Mesothelial cell of epicardium (in vitro differentiated cells): ENCODE data around the gene PAX7. TPM values are rescaled to one million over a fixed set of nuclear protein-coding genes. Genes with fewer than 3 reads are reported as not detected.

Source experiments
- DNase-seq, 2 experiments: peaks; one replicate each; pipeline ENCODE4 v3.0.0; 2021; ENCODE audit warnings: low spot score in 2 of 2; ENCODE audit not compliant: unreplicated experiment in 2 of 2
- H3K27ac Mint-ChIP-seq: 2 replicates; pipeline ENCODE4 v1.8.0; 2021; ENCODE audit warnings: mixed read lengths
- H3K27me3 Mint-ChIP-seq: 2 replicates; pipeline ENCODE4 v1.8.0; 2021; ENCODE audit warnings: low read depth, mixed read lengths
- H3K36me3 Mint-ChIP-seq: 2 replicates; pipeline ENCODE4 v1.8.0; 2021; ENCODE audit warnings: mixed read lengths
- H3K4me1 Mint-ChIP-seq: 2 replicates; pipeline ENCODE4 v1.8.0; 2021; ENCODE audit warnings: mixed read lengths
- H3K4me3 Mint-ChIP-seq: 2 replicates; pipeline ENCODE4 v1.8.0; 2021; ENCODE audit warnings: mild to moderate bottlenecking, moderate library complexity, mixed read lengths
- H3K9me3 Mint-ChIP-seq: 2 replicates; pipeline ENCODE4 v1.8.0; 2021; ENCODE audit warnings: mixed read lengths
- total RNA-seq: library from RNA; stranded (reverse); gene quantifications from 3 replicates; pipeline ENCODE4 v1.2.1, GENCODE V29; 2021
- TF ChIP-seq, protein P1 (sequence below): fragments of 200-600 bp; sonication (generic); IDR thresholded peaks from one replicate; pipeline ENCODE4 v1.5.0; 2021; ENCODE audit warnings: antibody characterized with exemption; ENCODE audit not compliant: unreplicated experiment

Gene PAX7
- total RNA-seq, 1 donor from 2014 or later = not detected

DNA sequence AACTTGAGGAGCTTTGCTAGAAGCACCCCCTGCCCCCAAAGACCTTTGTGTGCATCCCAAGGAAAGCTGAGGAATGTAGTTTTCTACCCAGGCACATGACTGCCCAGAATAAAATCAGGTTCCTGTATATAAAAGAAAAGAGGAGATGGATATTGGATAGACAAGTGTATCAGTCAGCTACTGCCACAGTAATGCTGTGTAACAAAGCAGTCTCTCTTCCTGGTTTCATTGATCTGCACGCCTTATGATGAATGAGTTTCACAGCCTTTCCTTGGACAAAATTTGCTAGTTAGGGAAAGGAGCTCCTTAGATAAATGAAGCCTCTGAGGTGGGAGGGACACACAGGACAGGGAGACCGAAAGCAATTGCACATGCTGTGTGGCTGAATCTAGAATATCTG is 120.0 kb downstream of the PAX7 start:
- no peaks in the 10 kb centered on the region for H3K4me1 Mint-ChIP-seq
- no peak overlapping the region for H3K27ac Mint-ChIP-seq
- peaks cover 16% of the 10 kb centered on the region for H3K9me3 Mint-ChIP-seq
- H3K4me3 Mint-ChIP-seq = no peak overlapping the region
- no peak for DNase-seq
- peaks cover 81% of the 10 kb centered on the region for H3K27me3 Mint-ChIP-seq
- no peaks in the 10 kb centered on the region for H3K36me3 Mint-ChIP-seq
- TF ChIP-seq, protein P1, sequence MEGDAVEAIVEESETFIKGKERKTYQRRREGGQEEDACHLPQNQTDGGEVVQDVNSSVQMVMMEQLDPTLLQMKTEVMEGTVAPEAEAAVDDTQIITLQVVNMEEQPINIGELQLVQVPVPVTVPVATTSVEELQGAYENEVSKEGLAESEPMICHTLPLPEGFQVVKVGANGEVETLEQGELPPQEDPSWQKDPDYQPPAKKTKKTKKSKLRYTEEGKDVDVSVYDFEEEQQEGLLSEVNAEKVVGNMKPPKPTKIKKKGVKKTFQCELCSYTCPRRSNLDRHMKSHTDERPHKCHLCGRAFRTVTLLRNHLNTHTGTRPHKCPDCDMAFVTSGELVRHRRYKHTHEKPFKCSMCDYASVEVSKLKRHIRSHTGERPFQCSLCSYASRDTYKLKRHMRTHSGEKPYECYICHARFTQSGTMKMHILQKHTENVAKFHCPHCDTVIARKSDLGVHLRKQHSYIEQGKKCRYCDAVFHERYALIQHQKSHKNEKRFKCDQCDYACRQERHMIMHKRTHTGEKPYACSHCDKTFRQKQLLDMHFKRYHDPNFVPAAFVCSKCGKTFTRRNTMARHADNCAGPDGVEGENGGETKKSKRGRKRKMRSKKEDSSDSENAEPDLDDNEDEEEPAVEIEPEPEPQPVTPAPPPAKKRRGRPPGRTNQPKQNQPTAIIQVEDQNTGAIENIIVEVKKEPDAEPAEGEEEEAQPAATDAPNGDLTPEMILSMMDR = no peak

DNA sequence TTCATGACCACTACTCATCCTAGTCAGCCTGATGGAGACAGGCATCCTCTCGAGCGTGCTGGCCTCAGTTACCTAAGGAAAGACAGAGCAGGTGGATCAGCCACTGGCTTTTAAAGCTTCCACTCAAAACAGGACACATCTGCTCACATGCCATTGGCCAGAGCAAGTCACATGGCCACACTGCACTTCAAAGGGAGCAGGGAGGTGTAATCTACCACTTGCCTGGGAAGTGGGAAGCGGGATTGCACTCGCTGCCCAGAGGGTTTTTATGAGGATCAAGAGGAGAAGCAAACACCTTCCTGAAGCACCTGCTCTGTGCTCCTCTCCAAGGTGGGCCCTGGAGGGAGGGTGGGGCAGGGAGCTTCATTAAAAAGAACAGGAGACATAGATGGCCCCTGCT is 120.8 kb downstream of the PAX7 start:
- Mint-ChIP-seq H3K36me3 (no peaks in the 10 kb centered on the region), H3K4me1 (no peaks in the 10 kb centered on the region)

DNA sequence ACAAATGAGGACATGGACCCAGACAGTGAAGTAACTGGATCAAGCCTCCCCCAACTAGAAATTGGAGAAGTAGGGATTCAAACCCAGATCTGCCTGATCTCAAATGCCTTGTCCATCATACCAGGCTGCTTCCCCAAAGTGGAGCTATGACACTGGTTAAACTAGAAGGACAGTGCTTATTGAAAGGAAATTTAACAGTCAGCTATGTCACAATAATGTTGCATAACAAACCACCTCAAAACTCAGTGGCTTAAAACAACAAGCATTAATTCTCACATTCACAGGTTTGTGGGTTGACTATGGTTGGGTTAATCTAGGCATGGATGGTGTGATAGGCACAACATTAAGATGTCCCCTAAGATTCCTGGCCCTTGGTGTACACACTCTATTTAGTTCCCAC is 121.8 kb downstream of the PAX7 start:
- Mint-ChIP-seq H3K36me3 (no peaks in the 10 kb centered on the region), H3K27me3 (peaks cover 73% of the 10 kb centered on the region), H3K4me1 (no peaks in the 10 kb centered on the region), H3K4me3 (no peak overlapping the region), H3K9me3 (peaks cover 27% of the 10 kb centered on the region), H3K27ac (no peak overlapping the region)
- TF ChIP-seq, protein P1 = no peak
- DNase-seq = no peak

More for the DNA sequence above, 120.8 kb downstream of the PAX7 start:
- TF ChIP-seq, protein P1 = no peak
- no peak for DNase-seq
- Mint-ChIP-seq H3K4me3 (no peak overlapping the region), H3K9me3 (peaks cover 24% of the 10 kb centered on the region), H3K27me3 (peaks cover 79% of the 10 kb centered on the region), H3K27ac (no peak overlapping the region)

DNA sequence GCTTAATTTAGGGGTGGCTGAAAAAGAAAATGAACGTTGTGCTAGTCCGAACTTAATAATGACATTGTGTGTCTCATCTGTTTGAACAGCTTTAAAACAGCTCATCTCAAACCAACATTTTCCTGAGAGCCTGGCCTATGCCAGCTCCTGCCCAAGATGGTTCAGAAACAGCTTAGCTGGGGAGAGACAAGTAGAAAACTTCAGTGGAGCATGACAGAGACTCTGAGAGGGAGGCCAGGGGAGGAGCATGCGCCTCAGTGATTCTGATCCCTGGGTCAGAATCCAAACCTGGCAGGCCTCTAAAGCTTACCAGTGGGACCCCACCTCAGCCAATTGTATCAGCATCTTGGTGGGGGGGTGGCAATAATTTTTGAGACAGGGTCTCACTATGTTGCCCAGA is 129.5 kb downstream of the PAX7 start:
- Mint-ChIP-seq H3K27ac (no peak overlapping the region), H3K9me3 (peaks cover 23% of the 10 kb centered on the region), H3K36me3 (no peaks in the 10 kb centered on the region), H3K4me3 (no peak overlapping the region), H3K27me3 (peaks cover 74% of the 10 kb centered on the region), H3K4me1 (no peaks in the 10 kb centered on the region)
- no peak for DNase-seq
- TF ChIP-seq, protein P1 = no peak

DNA sequence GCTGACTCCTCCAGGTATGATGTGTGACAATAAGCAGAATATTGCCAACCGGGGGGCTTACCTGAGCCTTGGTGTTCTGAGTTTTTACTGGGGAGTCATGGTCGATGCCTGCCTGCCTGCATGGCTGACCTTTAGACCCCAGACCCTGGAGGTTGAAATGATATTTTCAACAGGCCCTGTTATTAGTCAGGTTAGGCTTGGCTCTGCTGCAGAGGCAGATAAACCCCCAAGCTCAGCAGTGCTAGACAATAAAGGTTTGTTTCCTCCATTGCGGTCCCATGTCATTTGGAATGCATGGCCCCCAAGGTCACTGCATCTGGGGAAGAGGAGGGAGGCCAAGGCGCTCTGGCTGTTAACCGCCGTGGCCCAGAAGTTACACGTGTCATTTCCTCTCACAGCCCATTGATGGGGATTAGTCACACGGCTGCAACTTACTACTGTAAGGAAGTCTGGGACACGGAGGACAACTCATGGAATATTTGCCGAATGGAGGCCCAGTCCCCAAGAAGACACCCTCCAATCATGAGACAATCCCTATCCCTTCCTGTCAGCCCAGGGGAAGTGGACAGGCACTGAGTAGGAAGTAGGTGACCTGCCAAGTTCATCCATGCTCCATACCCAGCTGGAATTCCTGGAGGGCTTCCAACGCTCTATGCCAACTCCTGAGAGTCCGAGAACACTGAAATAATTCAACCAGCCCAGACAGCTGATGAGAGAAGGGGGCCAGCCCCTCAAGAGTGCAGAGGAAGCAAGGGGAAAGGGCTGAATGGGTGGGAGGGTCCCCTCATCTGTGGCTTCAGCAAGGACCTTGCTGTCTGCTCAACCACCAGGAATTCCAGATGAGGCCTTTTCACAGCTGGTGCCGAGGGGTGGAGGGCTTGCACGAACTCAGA is 131.5 kb downstream of the PAX7 start:
- Mint-ChIP-seq H3K4me1 (no peaks in the 10 kb centered on the region), H3K27ac (no peak overlapping the region), H3K36me3 (no peaks in the 10 kb centered on the region), H3K4me3 (no peak overlapping the region), H3K9me3 (peaks cover 11% of the 10 kb centered on the region), H3K27me3 (peaks cover 81% of the 10 kb centered on the region)
- DNase-seq = no peak
- TF ChIP-seq, protein P1 = no peak
